HG03039 (cell line): ENCODE data around the gene NOB1.
"Not testable (repeated sequence)": the region's sequence is repeated elsewhere in the genome, so short reads cannot be mapped to it uniquely, and the experiment has no call there.

Experiments
- ATAC-seq: cut with Tn5 transposase; IDR thresholded peaks from one replicate; pipeline ENCODE4 v1.9.1; 2021; ENCODE audit warnings: mild to moderate bottlenecking, moderate library complexity; ENCODE audit not compliant: unreplicated experiment

NOB1 gene

GRCh38 chr16:69754469-69755310, at the start of gene NOB1:
TSS of gene NOB1 (minus strand) at chr16:69754926. CDS start at chr16:69754910, 16 bp downstream.
- ATAC-seq = peak; percentile 89

GRCh38 chr16:69804297-69804696, 49.6 kb upstream of the NOB1 start:
- no peak for ATAC-seq

- ATAC-seq = no peak
These were observed 44.9 kb upstream of the NOB1 start for GRCh38 chr16:69799611-69800031.

- ATAC-seq = no peak
These were observed 43.7 kb upstream of the NOB1 start for GRCh38 chr16:69798466-69798865.

- no peak for ATAC-seq
These were observed 41.8 kb upstream of the NOB1 start for GRCh38 chr16:69796285-69797118.

GRCh38 chr16:69794486-69794885, 39.8 kb upstream of the NOB1 start:
- no peak for ATAC-seq

GRCh38 chr16:69793526-69793925, 38.8 kb upstream of the NOB1 start:
- ATAC-seq = no peak

- not testable (repeated sequence) for ATAC-seq
These were observed 36.7 kb upstream of the NOB1 start for GRCh38 chr16:69791391-69791847.

- ATAC-seq = no peak
These were observed 33.2 kb upstream of the NOB1 start for GRCh38 chr16:69787883-69788282.

- no peak for ATAC-seq
These were observed 29.9 kb upstream of the NOB1 start for GRCh38 chr16:69784586-69784985.

- no peak for ATAC-seq
These were observed 26.4 kb upstream of the NOB1 start for GRCh38 chr16:69781118-69781517.

- ATAC-seq = no peak
These were observed 25.0 kb upstream of the NOB1 start for GRCh38 chr16:69779724-69780123.

GRCh38 chr16:69775563-69775962, 20.8 kb upstream of the NOB1 start:
- no peak for ATAC-seq

- no peak for ATAC-seq
These were observed 18.7 kb upstream of the NOB1 start for GRCh38 chr16:69773260-69773947.

GRCh38 chr16:69771651-69771967, 16.9 kb upstream of the NOB1 start:
- no peak for ATAC-seq

- ATAC-seq = no peak
These were observed 14.7 kb upstream of the NOB1 start for GRCh38 chr16:69769404-69769803.

- no peak for ATAC-seq
These were observed 13.9 kb upstream of the NOB1 start for GRCh38 chr16:69768666-69769065.

- ATAC-seq = no peak
These were observed 12.9 kb upstream of the NOB1 start for GRCh38 chr16:69767459-69768229.

GRCh38 chr16:69763599-69763942, 8.8 kb upstream of the NOB1 start:
- ATAC-seq = no peak

GRCh38 chr16:69762814-69763598, 8.3 kb upstream of the NOB1 start:
- ATAC-seq = peak; percentile 5
